B cell (primary cell): ENCODE data around the gene PRPF38A. TPM values are rescaled to one million over a fixed set of nuclear protein-coding genes. Genes with fewer than 3 reads are reported as not detected.
"Not testable (repeated sequence)": the region's sequence is repeated elsewhere in the genome, so short reads cannot be mapped to it uniquely, and the experiment has no call there.

ENCODE experiments used
- ATAC-seq: fragments of 200-7000 bp; cut with Tn5 transposase; one replicate; pipeline ENCODE4 v1.10.0; 2021; ENCODE audit warnings: low read depth, mild to moderate bottlenecking, moderate number of reproducible peaks, moderate library complexity
- CTCF ChIA-PET: fragments of 350-600 bp; sonication (Branson Sonifier 250); formaldehyde crosslinking; loops from one replicate; lab custom pipeline; 2021; ENCODE audit warnings: antibody characterized with exemption, inconsistent platforms; lab: Charles Lee
- POLR2A ChIA-PET: fragments of 350-600 bp; sonication (Branson Sonifier 250); formaldehyde crosslinking; loops from one replicate; lab custom pipeline; 2021; ENCODE audit warnings: antibody characterized with exemption; lab: Charles Lee
- DNase-seq: peaks from one replicate; pipeline ENCODE4 v3.0.0; 2013
- H2AFZ ChIP-seq: 2 replicates; pipeline ENCODE4 v1.6.1; 2012; ENCODE audit warnings: mild to moderate bottlenecking, low read depth, low read length; ENCODE audit not compliant: insufficient read depth, poor library complexity, severe bottlenecking
- H3K27ac ChIP-seq, 2 donors: 1 replicate in 1 of 2; 2 replicates in 1 of 2; pipeline ENCODE4 v1.5.1; 2012 to 2013; ENCODE audit warnings: low read length in 2 of 2, mild to moderate bottlenecking in 2 of 2, moderate library complexity in 1 of 2
- H3K27me3 ChIP-seq, 4 experiments: fragments of 200-600 bp in 1 of 4; sonication (generic) in 1 of 4; replicated peaks in 1 of 4; 1 replicate in 2 of 4; 2 replicates in 2 of 4; pipeline versions ENCODE4 v1.6.1 to v1.7.0; 2013 to 2016; ENCODE audit warnings: low read length in 3 of 4, mild to moderate bottlenecking in 2 of 4, mixed read lengths in 1 of 4, moderate library complexity in 1 of 4; ENCODE audit not compliant: insufficient read depth in 4 of 4, control insufficient read depth in 3 of 4; ENCODE audit errors: control extremely low read depth in 1 of 4
- H3K36me3 ChIP-seq, 2 experiments: replicated peaks in 1 of 2; 1 replicate in 1 of 2; 2 replicates in 1 of 2; pipeline versions ENCODE4 v1.6.1 to v1.7.1; 2013; ENCODE audit warnings: low read length in 1 of 2; ENCODE audit not compliant: insufficient read depth in 2 of 2, control insufficient read depth in 1 of 2; ENCODE audit errors: control extremely low read depth in 1 of 2, extremely low read depth in 1 of 2
- H3K4me1 ChIP-seq, 2 donors: fragments of 200-600 bp in 1 of 2; sonication (generic) in 1 of 2; 1 replicate in 1 of 2; 2 replicates in 1 of 2; pipeline versions ENCODE4 v1.5.1 to v1.6.1; 2013 to 2017; ENCODE audit warnings: low read length in 2 of 2; ENCODE audit not compliant: control insufficient read depth in 2 of 2, insufficient read depth in 2 of 2
- H3K4me2 ChIP-seq: replicated peaks from 2 replicates; pipeline ENCODE3; 2012; ENCODE audit warnings: mild to moderate bottlenecking, low read depth, low read length; ENCODE audit not compliant: poor library complexity, severe bottlenecking
- H3K4me3 ChIP-seq, 5 experiments: fragments of 200-600 bp in 1 of 5; sonication (generic) in 1 of 5; 1 replicate in 3 of 5; 2 replicates in 2 of 5; pipeline versions ENCODE4 v1.5.1 to v1.7.0; 2011 to 2016; ENCODE audit warnings: low read length in 4 of 5, mild to moderate bottlenecking in 4 of 5, low read depth in 2 of 5, control low read depth in 1 of 5, moderate library complexity in 1 of 5; ENCODE audit not compliant: insufficient read depth in 1 of 5; ENCODE audit errors: control extremely low read depth in 1 of 5, extremely low read depth in 1 of 5
- H3K79me2 ChIP-seq: fragments of 200-600 bp; sonication (generic); one replicate; pipeline ENCODE4 v1.6.0; 2016; ENCODE audit warnings: low read length; ENCODE audit not compliant: control insufficient read depth, insufficient read depth
- H3K9ac ChIP-seq: fragments of 200-600 bp; sonication (generic); 2 replicates; pipeline ENCODE4 v1.6.1; 2017; ENCODE audit warnings: mild to moderate bottlenecking, low read length, moderate library complexity
- H3K9me3 ChIP-seq, 3 donors: one replicate each; pipeline versions ENCODE4 v1.6.1 to v1.7.1; 2013; ENCODE audit warnings: low read length in 2 of 3; ENCODE audit not compliant: control insufficient read depth in 2 of 3, insufficient read depth in 1 of 3; ENCODE audit errors: control extremely low read depth in 1 of 3
- H4K20me1 ChIP-seq: 2 replicates; pipeline ENCODE4 v1.6.0; 2012; ENCODE audit warnings: mild to moderate bottlenecking, low read length; ENCODE audit not compliant: insufficient read depth, control insufficient read depth, poor library complexity, severe bottlenecking
- H3K27ac Mint-ChIP-seq: one replicate; pipeline ENCODE4 v1.8.0; 2021; ENCODE audit warnings: mixed read lengths
- H3K27me3 Mint-ChIP-seq: one replicate; pipeline ENCODE4 v1.8.0; 2021; ENCODE audit warnings: mixed read lengths
- H3K4me1 Mint-ChIP-seq: one replicate; pipeline ENCODE4 v1.8.0; 2021; ENCODE audit warnings: mixed read lengths
- H3K4me3 Mint-ChIP-seq: one replicate; pipeline ENCODE4 v1.8.0; 2021; ENCODE audit warnings: mixed read lengths
- H3K9me3 Mint-ChIP-seq: one replicate; pipeline ENCODE4 v1.8.0; 2022; ENCODE audit warnings: mixed read lengths; ENCODE audit not compliant: insufficient read depth
- EZH2 ChIP-seq: IDR thresholded peaks from 2 replicates; pipeline ENCODE4 v1.6.1; 2012; ENCODE audit warnings: borderline replicate concordance, low read depth, mild to moderate bottlenecking, moderate library complexity, low read length; ENCODE audit not compliant: insufficient read depth, poor library complexity, severe bottlenecking
- WGBS: methylation state at CpG from one replicate; pipeline ENCODE4 v1.1.5; 2013; ENCODE audit warnings: missing lambda C conversion rate; ENCODE audit not compliant: insufficient coverage; 5-methylcytosine and 5-hydroxymethylcytosine counted together
- intact Hi-C: fragments of 100-400 bp; cut with micrococcal nuclease; formaldehyde crosslinking; loops from one replicate; pipeline ENCODE4 v1.10.0; 2022
- polyA plus RNA-seq: library from polyadenylated mRNA; depleted of rRNA; stranded (reverse); fragments of >200 nt; gene quantifications from 2 replicates; pipeline ENCODE4 v1.2.3, GENCODE V29; 2012
- total RNA-seq, 2 donors: library from RNA; stranded (reverse); fragments of 120-200 nt in 1 of 2; gene quantifications; 1 replicate in 1 of 2; 2 replicates in 1 of 2; pipeline versions ENCODE4 v1.2.3 to v1.2.4, GENCODE V29; 2013 to 2022
- TF ChIP-seq, protein P1 (sequence below): fragments of 200-600 bp; IDR thresholded peaks from one replicate; pipeline ENCODE4 v1.8.0; 2022; ENCODE audit warnings: antibody characterized with exemption, mild to moderate bottlenecking

PRPF38A gene
- total and polyA plus RNA-seq, 2 donors (not counting 1 experiment from before 2014, with no cell fraction given) = 21.8 to 69.8 TPM

DNA sequence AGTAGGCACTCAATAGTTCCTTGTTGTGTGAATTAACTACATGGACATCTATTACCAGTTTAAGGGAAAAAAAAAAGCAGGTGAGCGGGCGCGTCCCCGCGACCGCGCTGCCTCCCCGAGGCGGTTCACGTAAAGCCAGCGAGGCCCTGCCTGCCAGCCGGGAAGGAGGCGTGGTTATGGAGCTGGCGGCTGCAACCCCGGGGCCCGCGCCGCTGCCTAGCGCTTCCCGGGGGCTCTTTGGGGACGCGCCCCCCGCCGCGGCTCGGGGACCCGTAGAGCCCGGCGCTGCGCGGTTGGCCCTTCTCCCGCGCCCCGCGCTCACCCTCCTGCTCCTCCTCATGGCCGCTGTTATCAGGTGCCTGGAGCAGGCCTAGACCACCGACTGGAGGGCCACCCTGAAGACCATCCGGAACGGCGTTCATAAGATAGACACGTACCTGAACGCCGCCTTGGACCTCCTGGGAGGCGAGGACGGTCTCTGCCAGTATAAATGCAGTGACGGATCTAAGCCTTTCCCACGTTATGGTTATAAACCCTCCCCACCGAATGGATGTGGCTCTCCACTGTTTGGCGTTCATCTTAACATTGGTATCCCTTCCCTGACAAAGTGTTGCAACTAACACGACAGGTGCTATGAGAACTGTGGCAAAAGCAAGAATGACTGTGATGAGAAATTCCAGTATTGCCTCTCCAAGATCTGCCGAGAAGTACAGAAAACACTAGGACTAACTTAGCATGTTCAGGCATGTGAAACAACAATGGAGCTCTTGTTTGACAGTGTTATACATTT is 35.8 kb upstream of the PRPF38A start:
- H3K4me3 ChIP-seq = peak overlapping the region in 3 of 5 experiments; percentile 33 to 57 (median 53)

DNA sequence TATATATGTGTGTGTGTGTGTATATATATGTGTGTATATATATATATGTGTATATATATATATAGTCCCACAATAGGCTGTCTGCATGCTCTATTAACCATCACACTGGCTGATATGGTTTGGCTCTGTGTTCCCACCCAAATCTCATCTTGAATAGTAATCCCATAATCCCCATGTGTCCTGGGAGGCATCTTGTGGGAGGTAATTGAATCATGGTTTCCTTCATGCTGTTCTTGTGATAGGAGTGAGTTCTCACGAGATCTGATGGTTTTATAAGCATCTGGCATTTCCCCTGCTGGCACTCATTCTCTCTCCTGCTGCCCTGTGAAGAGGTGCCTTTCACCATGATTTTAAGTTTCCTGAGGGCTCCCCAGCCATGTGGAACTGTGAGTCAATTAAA is 34.6 kb upstream of the PRPF38A start:
- POLR2A ChIA-PET, DNase-seq, H3K9me3 Mint-ChIP-seq, H3K4me2 ChIP-seq, H3K9me3 ChIP-seq, H2AFZ ChIP-seq, H4K20me1 ChIP-seq, CTCF ChIA-PET, H3K27me3 Mint-ChIP-seq, H3K27ac ChIP-seq, H3K27ac Mint-ChIP-seq, H3K4me3 Mint-ChIP-seq, H3K27me3 ChIP-seq, H3K79me2 ChIP-seq, H3K9ac ChIP-seq, ATAC-seq, H3K36me3 ChIP-seq, H3K4me3 ChIP-seq: not testable (repeated sequence)
- H3K4me1 ChIP-seq = peaks cover 10 to 13% of the 10 kb centered on the region in 2 donors
- H3K4me1 Mint-ChIP-seq = peaks cover 24% of the 10 kb centered on the region
- no CpG with 5 or more reads among the region's 1 CpG for WGBS
- intact Hi-C loops = loop anchor here (5.0 to 10.0 kb wide), 7 partner anchors 332 to 1575 kb away; partner anchors contain the start of genes IFT25, LRP8, LRRC42 and ZYG11A

More for the DNA sequence above, 35.8 kb upstream of the PRPF38A start:
- ChIA-PET CTCF (interaction anchor here (0.6 to 1.2 kb wide), 6 partner anchors 35 to 549 kb away, joined by 3 to 4 read pairs (median 3); partner anchors contain the start of genes ORC1 and PRPF38A), POLR2A (interaction anchor here (0.5 to 0.7 kb wide), 2 partner anchors 233 to 529 kb away, joined by 3 read pairs; partner anchors contain the start of gene GPX7)
- 11% methylated on average over 51 of the region's 51 CpGs for WGBS
- Histone ChIP-seq H3K9me3 (no peaks in the 10 kb centered on the region), H3K9ac (peak overlapping the region; percentile 60), H3K36me3 (peaks cover 0 to 4% of the 10 kb centered on the region in 2 experiments), H3K79me2 (peaks cover 22% of the 10 kb centered on the region), H3K27me3 (no peaks in the 10 kb centered on the region), H3K27ac (no peak overlapping the region), H3K4me2 (peak overlapping the region; percentile 80), H2AFZ (peak overlapping the region; percentile 74), H4K20me1 (peaks cover 5% of the 10 kb centered on the region), H3K4me1 (peaks cover 18 to 20% of the 10 kb centered on the region in 2 donors)
- Mint-ChIP-seq H3K27ac (no peak overlapping the region), H3K27me3 (peaks cover 4% of the 10 kb centered on the region), H3K4me3 (peak overlapping the region; percentile 81), H3K4me1 (peaks cover 34% of the 10 kb centered on the region), H3K9me3 (no peaks in the 10 kb centered on the region)
- intact Hi-C loops = loop anchor here (5.0 to 10.0 kb wide), 7 partner anchors 334 to 1576 kb away; partner anchors contain the start of genes IFT25, LRP8, LRRC42 and ZYG11A
- DNase-seq (peak; percentile 67), ATAC-seq (no peak)
- TF ChIP-seq, protein P1, sequence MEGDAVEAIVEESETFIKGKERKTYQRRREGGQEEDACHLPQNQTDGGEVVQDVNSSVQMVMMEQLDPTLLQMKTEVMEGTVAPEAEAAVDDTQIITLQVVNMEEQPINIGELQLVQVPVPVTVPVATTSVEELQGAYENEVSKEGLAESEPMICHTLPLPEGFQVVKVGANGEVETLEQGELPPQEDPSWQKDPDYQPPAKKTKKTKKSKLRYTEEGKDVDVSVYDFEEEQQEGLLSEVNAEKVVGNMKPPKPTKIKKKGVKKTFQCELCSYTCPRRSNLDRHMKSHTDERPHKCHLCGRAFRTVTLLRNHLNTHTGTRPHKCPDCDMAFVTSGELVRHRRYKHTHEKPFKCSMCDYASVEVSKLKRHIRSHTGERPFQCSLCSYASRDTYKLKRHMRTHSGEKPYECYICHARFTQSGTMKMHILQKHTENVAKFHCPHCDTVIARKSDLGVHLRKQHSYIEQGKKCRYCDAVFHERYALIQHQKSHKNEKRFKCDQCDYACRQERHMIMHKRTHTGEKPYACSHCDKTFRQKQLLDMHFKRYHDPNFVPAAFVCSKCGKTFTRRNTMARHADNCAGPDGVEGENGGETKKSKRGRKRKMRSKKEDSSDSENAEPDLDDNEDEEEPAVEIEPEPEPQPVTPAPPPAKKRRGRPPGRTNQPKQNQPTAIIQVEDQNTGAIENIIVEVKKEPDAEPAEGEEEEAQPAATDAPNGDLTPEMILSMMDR = no peak
- TF ChIP-seq EZH2 = no peak
